Pericardium fibroblast (primary cell): ENCODE measurements around the gene CYSTM1. TPM values are rescaled to one million over a fixed set of nuclear protein-coding genes. Genes with fewer than 3 reads are reported as not detected.

ENCODE experiments used
- total RNA-seq: library from RNA; depleted of rRNA; stranded (reverse); fragments of >200 nt; gene quantifications from 2 replicates; pipeline ENCODE4 v1.2.3, GENCODE V29; 2015

The CYSTM1 gene, protein sequence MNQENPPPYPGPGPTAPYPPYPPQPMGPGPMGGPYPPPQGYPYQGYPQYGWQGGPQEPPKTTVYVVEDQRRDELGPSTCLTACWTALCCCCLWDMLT
- total RNA-seq: 28.5 and 41.5 TPM in 2 replicates

GRCh38 chr5:140174465-140175366 is at the start of gene CYSTM1:
TSS of gene CYSTM1 (plus strand) at chr5:140175188. CDS start at chr5:140194466, 19,278 bp downstream.

GRCh38 chr5:140125637-140126036 is 49.4 kb upstream of the CYSTM1 start, which contains the start of gene IGIP:
TSS of gene IGIP (plus strand) at chr5:140125937. CDS start at chr5:140128477, 2,540 bp downstream.

Other genes starting within 250 kb of the CYSTM1 start
- gene NRG2, start 131.9 kb upstream of the CYSTM1 start, total RNA-seq: 0.09 and 0.12 TPM in 2 replicates
- 7.0 and 8.0 TPM in 2 replicates for gene PURA, start 61.1 kb upstream of the CYSTM1 start, total RNA-seq
- 3.6 and 5.5 TPM in 2 replicates for gene IGIP, start 49.3 kb upstream of the CYSTM1 start, total RNA-seq
- 66.0 and 68.6 TPM in 2 replicates for gene PFDN1, start 127.9 kb downstream of the CYSTM1 start, total RNA-seq
- 0.17 and 1.3 TPM in 2 replicates for gene HBEGF, start 171.4 kb downstream of the CYSTM1 start, total RNA-seq
- under 0.01 TPM in 1 of 2 replicates, not detected in the other for gene SLC4A9, start 185.0 kb downstream of the CYSTM1 start, total RNA-seq
- 24.9 and 31.5 TPM in 2 replicates for gene ANKHD1, start 226.6 kb downstream of the CYSTM1 start, total RNA-seq